HepG2 (cell line): ENCODE results near the gene CLEC14A. TPM values are rescaled to one million over a fixed set of nuclear protein-coding genes. Genes with fewer than 3 reads are reported as not detected.

Source experiments
- ATAC-seq: fragments of 200-7000 bp; cut with Tn5 transposase; 3 replicates; pipeline ENCODE4 v1.9.1; 2020; ENCODE audit warnings: mild to moderate bottlenecking, moderate library complexity
- BruUV-seq: library from RNA; stranded (reverse); fragments of 400-500 nt; replicated peaks from 2 replicates; lab custom pipeline; 2021; lab: Mats Ljungman, UMichigan
- CTCF ChIA-PET: fragments of 300-600 bp; formaldehyde crosslinking; extraction: SDS; loops from one replicate; lab custom pipeline; 2021; ENCODE audit warnings: low total read pairs, inconsistent platforms, low intra/inter-chr PET ratio; lab: Yijun Ruan, JAX
- POLR2A ChIA-PET: fragments of 350-600 bp; sonication (Branson Sonifier 250); formaldehyde crosslinking; loops from one replicate; lab custom pipeline; 2020; ENCODE audit warnings: antibody characterized with exemption, inconsistent platforms; lab: Yijun Ruan, JAX
- DNase-seq: peaks from one replicate; pipeline ENCODE4 v3.0.0-alpha.2; 2015; ENCODE audit warnings: low spot score
- FAIRE-seq: peaks from 3 replicates; lab custom pipeline; 2011; peaks lifted over from hg19 to GRCh38; lab: Jason Lieb, UNC
- H2AFZ ChIP-seq: one replicate; pipeline ENCODE4 v1.6.1; 2011; ENCODE audit warnings: low read length, inconsistent platforms
- H3K27ac ChIP-seq: fragments of 300-600 bp; 3 replicates; pipeline ENCODE4 v1.8.0; 2011; ENCODE audit warnings: mixed run types, mild to moderate bottlenecking, mixed read lengths, low read length, inconsistent platforms; ENCODE audit not compliant: insufficient read depth; ENCODE audit errors: extremely low read length
- H3K27me3 ChIP-seq, 2 experiments: fragments of 200-600 bp in 1 of 2; 2 replicates in 1 of 2; 3 replicates in 1 of 2; pipeline versions ENCODE4 v1.6.0 to v1.8.0; 2011; ENCODE audit warnings: low read length in 2 of 2, mild to moderate bottlenecking in 2 of 2, moderate library complexity in 2 of 2, inconsistent platforms in 1 of 2; ENCODE audit not compliant: insufficient read depth in 2 of 2, control insufficient read depth in 1 of 2
- H3K36me3 ChIP-seq, 2 experiments: fragments of 200-600 bp in 1 of 2; replicated peaks in 1 of 2; 2 replicates in 1 of 2; 3 replicates in 1 of 2; pipeline versions ENCODE4 v1.5.1 to v1.8.0; 2011; ENCODE audit warnings: low read length in 2 of 2, inconsistent platforms in 1 of 2; ENCODE audit not compliant: insufficient read depth in 2 of 2, control insufficient read depth in 1 of 2
- H3K4me1 ChIP-seq: 2 replicates; pipeline ENCODE4 v1.5.1; 2012; ENCODE audit warnings: low read length, inconsistent platforms; ENCODE audit not compliant: insufficient read depth
- H3K4me2 ChIP-seq: 2 replicates; pipeline ENCODE4 v1.6.0; 2011; ENCODE audit warnings: low read depth, low read length, inconsistent platforms
- H3K4me3 ChIP-seq, 3 experiments: fragments of 200-600 bp in 1 of 3; sonication (generic), shearing (Covaris generic) in 1 of 3; replicated peaks in 1 of 3; 2 replicates each; pipeline ENCODE4 v1.5.1; 2011 to 2016; ENCODE audit warnings: low read length in 3 of 3, inconsistent platforms in 2 of 3, low read depth in 2 of 3, mild to moderate bottlenecking in 2 of 3, control low read depth in 1 of 3, mixed read lengths in 1 of 3; ENCODE audit not compliant: insufficient read depth in 1 of 3
- H3K79me2 ChIP-seq: one replicate; pipeline ENCODE4 v1.6.1; 2011; ENCODE audit warnings: low read length, inconsistent platforms; ENCODE audit not compliant: insufficient read depth
- H3K9ac ChIP-seq: 2 replicates; pipeline ENCODE4 v1.6.0; 2011; ENCODE audit warnings: mild to moderate bottlenecking, low read depth, low read length, inconsistent platforms; ENCODE audit not compliant: insufficient read depth
- H3K9me3 ChIP-seq: 2 replicates; pipeline ENCODE4 v1.5.1; 2012; ENCODE audit warnings: mild to moderate bottlenecking, low read length
- H4K20me1 ChIP-seq: 2 replicates; pipeline ENCODE4 v1.6.0; 2011; ENCODE audit warnings: inconsistent platforms, mild to moderate bottlenecking, low read length, moderate library complexity; ENCODE audit not compliant: insufficient read depth
- EHMT2 ChIP-seq: fragments of 200-600 bp; sonication (generic); IDR thresholded peaks from 2 replicates; pipeline ENCODE4 v1.7.0; 2017; ENCODE audit warnings: antibody characterized with exemption, low read depth, low read length, borderline replicate concordance
- KDM6A ChIP-seq: IDR thresholded peaks from 2 replicates; pipeline ENCODE4 v1.6.1; 2016; ENCODE audit warnings: low read depth
- NFIC ChIP-seq: IDR thresholded peaks from 2 replicates; pipeline ENCODE4 v1.6.1; 2012; ENCODE audit warnings: mild to moderate bottlenecking, low read length, inconsistent platforms
- PHF5A ChIP-seq: IDR thresholded peaks from one replicate; pipeline ENCODE4 v1.6.1; 2018; ENCODE audit warnings: low read depth, missing genetic modification reagents; ENCODE audit not compliant: unreplicated experiment
- ZC3H4 ChIP-seq: sonication (generic); formaldehyde crosslinking; IDR thresholded peaks from 2 replicates; pipeline ENCODE4 v1.4.0; 2020; ENCODE audit warnings: missing genetic modification reagents, borderline replicate concordance
- ZFP36L1 ChIP-seq: sonication (generic); formaldehyde crosslinking; IDR thresholded peaks from 2 replicates; pipeline ENCODE4 v1.8.0; 2022; ENCODE audit warnings: mild to moderate bottlenecking, missing genetic modification reagents, moderate library complexity
- ZNF331 ChIP-seq: sonication (generic); formaldehyde crosslinking; IDR thresholded peaks from 2 replicates; pipeline ENCODE4 v1.4.0; 2020; ENCODE audit warnings: missing genetic modification reagents
- ZNF660 ChIP-seq: sonication (generic); formaldehyde crosslinking; IDR thresholded peaks from 2 replicates; pipeline ENCODE4 v1.5.1; 2020; ENCODE audit warnings: mild to moderate bottlenecking, low read depth, missing genetic modification reagents, borderline replicate concordance
- ZNF709 ChIP-seq: sonication (generic); formaldehyde crosslinking; IDR thresholded peaks from 2 replicates; pipeline ENCODE4 v1.5.0; 2020; ENCODE audit warnings: mild to moderate bottlenecking, missing genetic modification reagents
- in situ Hi-C: cut with HindIII; loops from 2 replicates; pipeline ENCODE4 v1.10.0; 2017; ENCODE audit warnings: low pct_unique_long_range_greater_than_20kb; ENCODE audit not compliant: extremely low pct_ligation_motif_present
- intact Hi-C: fragments of 100-400 bp; cut with micrococcal nuclease; formaldehyde crosslinking; loops from one replicate; pipeline ENCODE4 v1.10.0; 2022; ENCODE audit not compliant: unreplicated experiment
- polyA plus RNA-seq, 8 experiments: library from polyadenylated mRNA; depleted of rRNA in 3 of 8; stranded (reverse) in 7 of 8; unstranded in 1 of 8; fragments of >200 nt; fragmentation: Illumina TruSeq in 4 of 8; extraction: Trizol in 4 of 8; gene quantifications; 2 replicates each; pipeline versions ENCODE4 v1.2.1 to v1.2.3, GENCODE V29; 2011 to 2016; ENCODE audit warnings: low read depth in 4 of 8, missing spikeins in 1 of 8, mixed read lengths in 1 of 8; ENCODE audit not compliant: insufficient read depth in 1 of 8
- total RNA-seq, 5 experiments: library from RNA; depleted of rRNA; stranded (reverse); fragments of >200 nt; fragmentation: Illumina TruSeq; extraction: Trizol; gene quantifications; 2 replicates each; pipeline ENCODE4 v1.2.3, GENCODE V29; 2016; ENCODE audit warnings: low read depth in 1 of 5
- TF ChIP-seq, protein P1 (sequence below): sonication (generic); formaldehyde crosslinking; IDR thresholded peaks from 2 replicates; pipeline ENCODE4 v1.4.0; 2020; ENCODE audit warnings: missing genetic modification reagents, borderline replicate concordance
- TF ChIP-seq, protein P2 (sequence below): sonication (generic); formaldehyde crosslinking; IDR thresholded peaks from 2 replicates; pipeline ENCODE4 v1.4.0; 2020; ENCODE audit warnings: missing genetic modification reagents
- TF ChIP-seq, protein P3 (sequence below): sonication (generic); formaldehyde crosslinking; IDR thresholded peaks from 2 replicates; pipeline ENCODE4 v1.8.0; 2022; ENCODE audit warnings: mild to moderate bottlenecking, missing genetic modification reagents, borderline replicate concordance
- TF ChIP-seq, protein P4 (sequence below): sonication (generic); formaldehyde crosslinking; IDR thresholded peaks from 2 replicates; pipeline ENCODE4 v1.4.0; 2020; ENCODE audit warnings: mild to moderate bottlenecking, missing genetic modification reagents, borderline replicate concordance

The CLEC14A gene
- total and polyA plus RNA-seq, 2 of the 13 experiments (the other 11 are each of a cell fraction or from before 2014, with no cell fraction given), result not detected

DNA sequence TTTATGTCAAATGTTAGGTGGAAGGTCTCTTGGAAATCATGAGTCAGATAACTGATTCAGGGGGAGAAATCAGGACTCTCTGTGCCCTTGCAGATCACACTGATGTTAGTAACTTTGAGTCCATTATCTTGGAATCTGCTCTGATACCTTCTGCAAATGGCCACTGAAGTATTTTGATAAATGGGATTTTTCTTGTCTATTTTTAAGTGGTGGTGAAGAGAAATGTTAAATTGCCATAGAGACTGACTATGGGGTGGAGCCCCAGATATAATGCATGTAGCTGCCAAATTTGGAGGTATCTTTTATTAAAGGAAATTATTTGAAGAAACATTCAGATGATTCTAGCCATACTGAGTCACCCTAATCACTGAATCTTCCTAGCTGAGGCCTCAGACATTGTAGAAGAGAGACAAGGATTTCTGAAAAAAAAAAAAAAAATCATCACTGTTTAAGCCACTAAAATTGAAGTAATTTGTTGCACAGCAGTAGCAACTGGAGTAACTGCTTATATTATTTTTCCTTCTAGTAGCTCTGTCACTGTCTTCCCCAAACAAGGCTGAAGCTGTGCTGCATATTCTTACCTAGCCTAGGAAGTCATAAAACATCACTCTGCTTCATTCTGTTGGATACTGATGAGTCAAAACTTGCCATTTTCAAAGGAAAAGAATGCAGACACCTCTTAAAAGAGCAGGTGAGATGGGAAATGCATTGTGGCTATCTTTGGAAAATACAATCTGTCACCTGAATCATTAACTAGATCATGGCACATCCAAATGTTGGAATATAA, 36.0 kb upstream of the CLEC14A start:
- CTCF ChIA-PET, result no interaction called here
- TF ChIP-seq, protein P1, sequence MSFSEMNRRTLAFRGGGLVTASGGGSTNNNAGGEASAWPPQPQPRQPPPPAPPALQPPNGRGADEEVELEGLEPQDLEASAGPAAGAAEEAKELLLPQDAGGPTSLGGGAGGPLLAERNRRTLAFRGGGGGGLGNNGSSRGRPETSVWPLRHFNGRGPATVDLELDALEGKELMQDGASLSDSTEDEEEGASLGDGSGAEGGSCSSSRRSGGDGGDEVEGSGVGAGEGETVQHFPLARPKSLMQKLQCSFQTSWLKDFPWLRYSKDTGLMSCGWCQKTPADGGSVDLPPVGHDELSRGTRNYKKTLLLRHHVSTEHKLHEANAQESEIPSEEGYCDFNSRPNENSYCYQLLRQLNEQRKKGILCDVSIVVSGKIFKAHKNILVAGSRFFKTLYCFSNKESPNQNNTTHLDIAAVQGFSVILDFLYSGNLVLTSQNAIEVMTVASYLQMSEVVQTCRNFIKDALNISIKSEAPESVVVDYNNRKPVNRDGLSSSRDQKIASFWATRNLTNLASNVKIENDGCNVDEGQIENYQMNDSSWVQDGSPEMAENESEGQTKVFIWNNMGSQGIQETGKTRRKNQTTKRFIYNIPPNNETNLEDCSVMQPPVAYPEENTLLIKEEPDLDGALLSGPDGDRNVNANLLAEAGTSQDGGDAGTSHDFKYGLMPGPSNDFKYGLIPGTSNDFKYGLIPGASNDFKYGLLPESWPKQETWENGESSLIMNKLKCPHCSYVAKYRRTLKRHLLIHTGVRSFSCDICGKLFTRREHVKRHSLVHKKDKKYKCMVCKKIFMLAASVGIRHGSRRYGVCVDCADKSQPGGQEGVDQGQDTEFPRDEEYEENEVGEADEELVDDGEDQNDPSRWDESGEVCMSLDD, result no peak
- TF ChIP-seq, protein P2, sequence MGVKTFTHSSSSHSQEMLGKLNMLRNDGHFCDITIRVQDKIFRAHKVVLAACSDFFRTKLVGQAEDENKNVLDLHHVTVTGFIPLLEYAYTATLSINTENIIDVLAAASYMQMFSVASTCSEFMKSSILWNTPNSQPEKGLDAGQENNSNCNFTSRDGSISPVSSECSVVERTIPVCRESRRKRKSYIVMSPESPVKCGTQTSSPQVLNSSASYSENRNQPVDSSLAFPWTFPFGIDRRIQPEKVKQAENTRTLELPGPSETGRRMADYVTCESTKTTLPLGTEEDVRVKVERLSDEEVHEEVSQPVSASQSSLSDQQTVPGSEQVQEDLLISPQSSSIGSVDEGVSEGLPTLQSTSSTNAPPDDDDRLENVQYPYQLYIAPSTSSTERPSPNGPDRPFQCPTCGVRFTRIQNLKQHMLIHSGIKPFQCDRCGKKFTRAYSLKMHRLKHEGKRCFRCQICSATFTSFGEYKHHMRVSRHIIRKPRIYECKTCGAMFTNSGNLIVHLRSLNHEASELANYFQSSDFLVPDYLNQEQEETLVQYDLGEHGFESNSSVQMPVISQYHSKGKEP (CRISPR knock-in tag), result no peak
- no peak for TF ChIP-seq NFIC
- no peak for TF ChIP-seq PHF5A (CRISPR knock-in tag)
- TF ChIP-seq, protein P3, sequence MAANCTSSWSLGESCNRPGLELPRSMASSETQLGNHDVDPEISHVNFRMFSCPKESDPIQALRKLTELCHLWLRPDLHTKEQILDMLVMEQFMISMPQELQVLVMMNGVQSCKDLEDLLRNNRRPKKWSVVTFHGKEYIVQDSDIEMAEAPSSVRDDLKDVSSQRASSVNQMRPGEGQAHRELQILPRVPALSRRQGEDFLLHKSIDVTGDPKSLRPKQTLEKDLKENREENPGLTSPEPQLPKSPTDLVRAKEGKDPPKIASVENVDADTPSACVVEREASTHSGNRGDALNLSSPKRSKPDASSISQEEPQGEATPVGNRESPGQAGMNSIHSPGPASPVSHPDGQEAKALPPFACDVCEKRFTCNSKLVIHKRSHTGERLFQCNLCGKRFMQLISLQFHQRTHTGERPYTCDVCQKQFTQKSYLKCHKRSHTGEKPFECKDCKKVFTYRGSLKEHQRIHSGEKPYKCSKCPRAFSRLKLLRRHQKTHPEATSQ (CRISPR knock-in tag), result no peak
- no peak for TF ChIP-seq ZFP36L1 (CRISPR knock-in tag)
- TF ChIP-seq ZNF660 (CRISPR knock-in tag), result no peak
- TF ChIP-seq ZNF331 (CRISPR knock-in tag), result no peak
- no peak for TF ChIP-seq EHMT2
- no peak for TF ChIP-seq ZC3H4 (CRISPR knock-in tag)
- TF ChIP-seq, protein P4, sequence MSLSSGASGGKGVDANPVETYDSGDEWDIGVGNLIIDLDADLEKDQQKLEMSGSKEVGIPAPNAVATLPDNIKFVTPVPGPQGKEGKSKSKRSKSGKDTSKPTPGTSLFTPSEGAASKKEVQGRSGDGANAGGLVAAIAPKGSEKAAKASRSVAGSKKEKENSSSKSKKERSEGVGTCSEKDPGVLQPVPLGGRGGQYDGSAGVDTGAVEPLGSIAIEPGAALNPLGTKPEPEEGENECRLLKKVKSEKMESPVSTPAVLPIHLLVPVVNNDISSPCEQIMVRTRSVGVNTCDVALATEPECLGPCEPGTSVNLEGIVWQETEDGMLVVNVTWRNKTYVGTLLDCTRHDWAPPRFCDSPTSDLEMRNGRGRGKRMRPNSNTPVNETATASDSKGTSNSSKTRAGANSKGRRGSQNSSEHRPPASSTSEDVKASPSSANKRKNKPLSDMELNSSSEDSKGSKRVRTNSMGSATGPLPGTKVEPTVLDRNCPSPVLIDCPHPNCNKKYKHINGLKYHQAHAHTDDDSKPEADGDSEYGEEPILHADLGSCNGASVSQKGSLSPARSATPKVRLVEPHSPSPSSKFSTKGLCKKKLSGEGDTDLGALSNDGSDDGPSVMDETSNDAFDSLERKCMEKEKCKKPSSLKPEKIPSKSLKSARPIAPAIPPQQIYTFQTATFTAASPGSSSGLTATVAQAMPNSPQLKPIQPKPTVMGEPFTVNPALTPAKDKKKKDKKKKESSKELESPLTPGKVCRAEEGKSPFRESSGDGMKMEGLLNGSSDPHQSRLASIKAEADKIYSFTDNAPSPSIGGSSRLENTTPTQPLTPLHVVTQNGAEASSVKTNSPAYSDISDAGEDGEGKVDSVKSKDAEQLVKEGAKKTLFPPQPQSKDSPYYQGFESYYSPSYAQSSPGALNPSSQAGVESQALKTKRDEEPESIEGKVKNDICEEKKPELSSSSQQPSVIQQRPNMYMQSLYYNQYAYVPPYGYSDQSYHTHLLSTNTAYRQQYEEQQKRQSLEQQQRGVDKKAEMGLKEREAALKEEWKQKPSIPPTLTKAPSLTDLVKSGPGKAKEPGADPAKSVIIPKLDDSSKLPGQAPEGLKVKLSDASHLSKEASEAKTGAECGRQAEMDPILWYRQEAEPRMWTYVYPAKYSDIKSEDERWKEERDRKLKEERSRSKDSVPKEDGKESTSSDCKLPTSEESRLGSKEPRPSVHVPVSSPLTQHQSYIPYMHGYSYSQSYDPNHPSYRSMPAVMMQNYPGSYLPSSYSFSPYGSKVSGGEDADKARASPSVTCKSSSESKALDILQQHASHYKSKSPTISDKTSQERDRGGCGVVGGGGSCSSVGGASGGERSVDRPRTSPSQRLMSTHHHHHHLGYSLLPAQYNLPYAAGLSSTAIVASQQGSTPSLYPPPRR, result no peak
- no peak for TF ChIP-seq ZNF709 (CRISPR knock-in tag)
- no peak for TF ChIP-seq KDM6A

More for the DNA sequence above, 36.0 kb upstream of the CLEC14A start:
- Histone ChIP-seq H3K4me1 (no peaks in the 10 kb centered on the region), H3K36me3 (no peaks in the 10 kb centered on the region), H3K9me3 (no peaks in the 10 kb centered on the region), H3K27ac (no peak overlapping the region), H4K20me1 (no peaks in the 10 kb centered on the region), H3K4me2 (no peak overlapping the region), H3K79me2 (no peaks in the 10 kb centered on the region), H3K27me3 (no peaks in the 10 kb centered on the region), H3K4me3 (no peak overlapping the region), H3K9ac (no peak overlapping the region), H2AFZ (no peak overlapping the region)
- no TSS peak for BruUV-seq
- POLR2A ChIA-PET, result no interaction called here
- DNase-seq (no peak), ATAC-seq (no peak), FAIRE-seq (no peak)
- in situ Hi-C loops (no loop called here), intact Hi-C loops (no loop called here)
